T-helper 1 cell treated with Interleukin-12 subunit alpha and Interleukin-12 subunit beta and Interleukin-4 antibody, amounts not matched to agents 30 μg/mL and 1 μg/mL, for 36 hours (primary cell): ENCODE measurements around the gene FARP1.

ENCODE experiments used
- H3K27ac Mint-ChIP-seq: one replicate; pipeline ENCODE4 v1.8.0; 2021; ENCODE audit warnings: mild to moderate bottlenecking, mixed read lengths
- H3K27me3 Mint-ChIP-seq: one replicate; pipeline ENCODE4 v1.8.0; 2021; ENCODE audit warnings: low read depth, mixed read lengths
- H3K36me3 Mint-ChIP-seq: one replicate; pipeline ENCODE4 v1.8.0; 2021; ENCODE audit warnings: low read depth, mixed read lengths
- H3K4me1 Mint-ChIP-seq: one replicate; pipeline ENCODE4 v1.8.0; 2021; ENCODE audit warnings: low read depth, mixed read lengths
- H3K4me3 Mint-ChIP-seq: one replicate; pipeline ENCODE4 v1.8.0; 2021; ENCODE audit warnings: mild to moderate bottlenecking, moderate library complexity, mixed read lengths
- H3K9me3 Mint-ChIP-seq: one replicate; pipeline ENCODE4 v1.8.0; 2021; ENCODE audit warnings: mixed read lengths

Gene FARP1

DNA sequence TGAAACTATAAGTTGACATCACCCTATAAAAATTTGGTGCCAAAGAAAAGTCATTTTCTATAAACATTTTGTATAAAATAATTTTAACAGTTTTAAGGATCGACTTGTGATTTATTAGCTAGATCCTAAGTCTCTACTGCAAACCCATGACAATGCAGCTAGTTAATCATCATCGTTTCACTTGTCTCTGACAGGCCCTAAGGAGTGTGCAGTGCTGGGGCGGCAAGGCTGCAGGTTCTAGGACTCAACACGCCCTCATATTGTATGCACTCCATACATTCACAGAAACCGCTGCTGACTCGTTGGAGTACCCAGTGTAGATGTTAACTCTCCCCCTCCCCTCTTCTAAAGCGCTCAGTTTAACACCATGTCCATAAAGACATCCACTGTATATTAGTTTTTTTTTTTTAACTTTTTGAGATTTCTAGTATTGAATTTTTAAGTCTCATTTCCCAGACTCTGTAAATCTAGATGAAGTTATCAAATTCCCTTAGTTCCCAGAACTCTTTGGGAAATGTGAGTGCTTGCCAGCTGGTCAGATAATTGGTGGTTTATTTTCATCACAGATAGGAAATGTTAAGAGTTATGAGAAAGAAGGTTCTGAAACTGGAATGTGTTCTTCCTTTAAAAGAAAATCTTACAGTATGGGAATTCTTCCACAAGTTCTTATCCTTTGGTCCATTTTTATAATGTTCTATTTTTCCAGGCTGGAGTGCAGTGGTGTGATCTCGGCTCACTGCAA is 197.0 kb downstream of the FARP1 start:
- Mint-ChIP-seq H3K27me3 (no peaks in the 10 kb centered on the region), H3K4me3 (no peak overlapping the region), H3K9me3 (no peaks in the 10 kb centered on the region), H3K4me1 (no peaks in the 10 kb centered on the region), H3K36me3 (no peaks in the 10 kb centered on the region), H3K27ac (no peak overlapping the region)

DNA sequence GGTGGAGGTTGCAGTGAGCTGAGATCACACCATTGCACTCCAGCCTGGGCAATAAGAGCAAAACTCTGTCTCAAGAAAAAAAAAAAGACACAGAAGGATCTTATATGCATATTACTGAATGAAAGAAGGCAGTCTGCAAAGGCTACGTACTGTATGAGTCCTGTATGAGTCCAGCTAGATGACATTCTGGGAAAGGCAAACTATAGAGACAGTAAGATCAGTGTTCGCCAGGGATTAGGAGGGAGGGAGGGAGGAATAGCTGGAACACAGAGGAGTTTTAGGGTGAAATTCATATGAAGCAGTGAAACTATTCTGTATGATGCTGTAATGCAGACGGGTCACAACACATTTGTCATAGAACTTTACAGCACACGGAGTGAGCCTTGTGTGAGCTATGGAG is 200.1 kb downstream of the FARP1 start:
- no peaks in the 10 kb centered on the region for H3K36me3 Mint-ChIP-seq
- H3K4me3 Mint-ChIP-seq = no peak overlapping the region
- H3K27ac Mint-ChIP-seq = no peak overlapping the region
- no peaks in the 10 kb centered on the region for H3K9me3 Mint-ChIP-seq
- no peaks in the 10 kb centered on the region for H3K4me1 Mint-ChIP-seq
- H3K27me3 Mint-ChIP-seq = no peaks in the 10 kb centered on the region

DNA sequence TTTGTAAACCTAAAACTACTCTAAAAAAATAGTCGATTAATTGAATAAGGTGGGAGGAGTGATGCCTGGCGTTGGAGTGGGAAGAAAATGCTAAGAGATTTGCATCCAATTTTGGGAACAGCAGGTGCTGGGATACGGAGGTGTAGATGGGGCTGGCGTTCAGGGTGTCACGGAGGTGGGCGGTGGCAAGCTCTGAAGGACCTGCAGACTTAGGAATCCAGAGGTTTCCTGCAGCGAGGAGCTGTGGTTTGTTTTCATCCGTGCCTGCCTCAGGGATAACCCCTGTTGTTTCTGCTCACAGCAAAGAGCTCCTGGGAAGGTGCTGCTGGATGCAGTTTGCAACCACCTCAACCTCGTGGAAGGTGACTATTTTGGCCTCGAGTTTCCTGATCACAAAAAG is 200.6 kb downstream of the FARP1 start:
- no peak overlapping the region for H3K4me3 Mint-ChIP-seq

DNA sequence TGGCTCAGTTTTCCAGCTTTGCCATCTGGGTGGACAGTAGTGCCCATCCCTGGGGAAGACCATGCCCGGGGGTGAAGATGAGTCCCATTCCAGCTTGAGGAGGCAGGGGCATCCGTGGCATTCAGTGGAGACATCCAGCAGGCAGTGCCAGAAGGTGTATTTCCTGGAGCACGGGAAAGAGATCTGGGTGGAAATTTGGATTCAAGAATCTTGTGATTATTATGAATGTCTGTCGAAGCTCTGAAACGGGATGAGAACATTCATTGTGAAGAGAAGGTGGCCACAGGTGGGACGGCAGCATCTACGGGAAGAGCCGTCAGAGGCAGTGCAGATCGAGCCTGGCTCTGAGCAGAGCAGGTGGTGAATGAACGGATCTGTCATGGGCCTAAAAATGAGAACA is 201.5 kb downstream of the FARP1 start:
- H3K36me3 Mint-ChIP-seq = no peaks in the 10 kb centered on the region
- no peak overlapping the region for H3K27ac Mint-ChIP-seq
- H3K27me3 Mint-ChIP-seq = no peaks in the 10 kb centered on the region
- no peaks in the 10 kb centered on the region for H3K4me1 Mint-ChIP-seq
- no peak overlapping the region for H3K4me3 Mint-ChIP-seq
- H3K9me3 Mint-ChIP-seq = no peaks in the 10 kb centered on the region

More for the DNA sequence above, 200.6 kb downstream of the FARP1 start:
- Mint-ChIP-seq H3K36me3 (no peaks in the 10 kb centered on the region), H3K27ac (no peak overlapping the region), H3K4me1 (no peaks in the 10 kb centered on the region), H3K9me3 (no peaks in the 10 kb centered on the region), H3K27me3 (no peaks in the 10 kb centered on the region)

DNA sequence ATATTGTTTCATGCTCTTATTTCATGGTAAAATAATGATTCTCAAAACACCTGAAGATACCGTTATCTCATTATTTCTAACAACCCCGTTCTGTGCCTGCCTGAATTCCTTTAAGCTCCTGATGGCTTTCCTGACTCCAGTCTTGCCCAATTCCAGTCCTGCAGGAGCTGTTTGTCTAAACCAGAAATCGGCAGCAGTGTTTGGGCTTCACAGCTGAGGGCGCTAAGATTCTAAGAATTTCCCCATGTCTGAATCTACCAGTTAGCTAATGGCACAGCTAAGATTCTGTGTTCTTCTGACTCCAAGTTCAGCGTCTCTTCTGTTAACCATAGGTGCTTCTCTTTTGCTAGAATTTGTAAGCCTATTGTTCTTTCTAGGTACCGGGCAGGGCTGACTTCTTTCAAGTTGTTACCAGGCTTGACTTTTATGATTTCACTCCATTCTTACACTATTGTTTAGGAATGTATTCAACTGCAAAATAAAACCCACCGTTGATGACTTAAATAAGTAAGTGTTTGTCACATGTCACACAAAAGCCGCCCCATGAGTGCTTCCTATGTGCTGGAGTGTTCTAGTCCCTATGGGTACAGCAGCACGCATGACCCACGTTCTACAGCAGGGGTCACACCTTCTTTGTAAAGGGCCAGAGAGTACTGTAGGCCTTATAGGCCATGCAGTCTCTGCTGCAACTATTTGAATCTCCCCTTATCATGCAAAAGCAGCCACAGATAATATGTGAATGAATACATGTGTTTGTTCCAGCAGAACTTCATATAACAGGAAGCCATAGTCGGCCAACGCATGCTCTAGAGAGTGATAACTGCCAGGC is 202.4 kb downstream of the FARP1 start:
- Mint-ChIP-seq H3K36me3 (no peaks in the 10 kb centered on the region), H3K27me3 (no peaks in the 10 kb centered on the region), H3K4me3 (no peak overlapping the region), H3K27ac (no peak overlapping the region), H3K4me1 (no peaks in the 10 kb centered on the region), H3K9me3 (no peaks in the 10 kb centered on the region)

DNA sequence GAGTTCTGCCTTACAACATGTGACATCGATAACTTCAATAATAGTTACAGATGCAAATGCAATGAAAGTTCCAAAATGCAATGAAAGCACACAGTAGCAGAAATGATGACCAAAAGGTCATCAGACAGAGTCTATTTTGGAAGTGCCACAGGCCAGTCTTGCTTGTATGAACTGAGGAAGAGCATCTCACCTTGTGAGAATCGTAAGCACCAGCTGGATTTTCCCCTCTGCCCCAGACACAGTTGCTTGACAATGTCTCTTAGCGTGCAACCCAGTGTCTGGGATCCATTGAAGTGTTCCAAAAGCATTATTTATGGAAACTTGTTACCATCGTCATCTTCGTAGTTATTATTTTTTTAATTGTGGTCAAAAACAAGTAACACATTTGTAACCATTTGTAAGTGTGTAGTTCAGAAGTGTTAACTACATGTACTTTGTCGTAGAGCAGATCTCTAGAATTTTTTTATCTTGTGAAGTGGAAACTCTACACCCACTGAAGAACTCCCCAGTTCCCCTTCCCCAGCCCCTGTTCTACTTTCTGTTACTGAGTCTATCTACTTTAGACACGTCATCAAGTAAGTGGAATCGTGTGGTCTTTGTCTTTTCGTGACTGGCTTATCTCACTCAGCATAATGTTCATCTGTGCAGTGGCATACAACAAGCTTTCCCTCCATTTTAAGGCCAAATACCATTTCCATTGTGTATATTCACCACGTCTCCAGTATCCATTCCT is 204.2 kb downstream of the FARP1 start:
- no peaks in the 10 kb centered on the region for H3K36me3 Mint-ChIP-seq
- no peak overlapping the region for H3K27ac Mint-ChIP-seq
- no peaks in the 10 kb centered on the region for H3K9me3 Mint-ChIP-seq
- H3K27me3 Mint-ChIP-seq = no peaks in the 10 kb centered on the region
- no peaks in the 10 kb centered on the region for H3K4me1 Mint-ChIP-seq
- no peak overlapping the region for H3K4me3 Mint-ChIP-seq

DNA sequence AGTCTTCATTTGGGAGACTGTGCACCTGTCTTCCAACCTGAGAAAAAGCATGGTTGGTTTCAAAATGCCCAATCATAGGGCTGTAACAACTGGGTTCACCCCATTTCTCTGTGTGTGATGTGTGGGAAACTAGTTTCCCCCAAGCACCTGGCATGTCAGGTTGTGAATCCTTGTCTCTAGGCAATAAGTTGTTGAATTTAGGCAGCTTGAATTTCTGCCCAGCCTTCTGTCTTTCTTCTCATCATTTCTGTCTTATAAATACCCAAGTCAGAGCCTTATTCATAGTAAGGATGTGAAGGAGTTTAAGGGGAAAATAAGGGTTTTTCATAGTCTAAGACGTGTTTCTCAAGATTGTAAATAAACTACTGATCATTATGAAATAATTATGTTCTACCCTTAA is 204.9 kb downstream of the FARP1 start:
- no peaks in the 10 kb centered on the region for H3K4me1 Mint-ChIP-seq
- H3K27me3 Mint-ChIP-seq = no peaks in the 10 kb centered on the region
- H3K27ac Mint-ChIP-seq = no peak overlapping the region
- H3K36me3 Mint-ChIP-seq = no peaks in the 10 kb centered on the region
- H3K9me3 Mint-ChIP-seq = no peaks in the 10 kb centered on the region
- H3K4me3 Mint-ChIP-seq = no peak overlapping the region

DNA sequence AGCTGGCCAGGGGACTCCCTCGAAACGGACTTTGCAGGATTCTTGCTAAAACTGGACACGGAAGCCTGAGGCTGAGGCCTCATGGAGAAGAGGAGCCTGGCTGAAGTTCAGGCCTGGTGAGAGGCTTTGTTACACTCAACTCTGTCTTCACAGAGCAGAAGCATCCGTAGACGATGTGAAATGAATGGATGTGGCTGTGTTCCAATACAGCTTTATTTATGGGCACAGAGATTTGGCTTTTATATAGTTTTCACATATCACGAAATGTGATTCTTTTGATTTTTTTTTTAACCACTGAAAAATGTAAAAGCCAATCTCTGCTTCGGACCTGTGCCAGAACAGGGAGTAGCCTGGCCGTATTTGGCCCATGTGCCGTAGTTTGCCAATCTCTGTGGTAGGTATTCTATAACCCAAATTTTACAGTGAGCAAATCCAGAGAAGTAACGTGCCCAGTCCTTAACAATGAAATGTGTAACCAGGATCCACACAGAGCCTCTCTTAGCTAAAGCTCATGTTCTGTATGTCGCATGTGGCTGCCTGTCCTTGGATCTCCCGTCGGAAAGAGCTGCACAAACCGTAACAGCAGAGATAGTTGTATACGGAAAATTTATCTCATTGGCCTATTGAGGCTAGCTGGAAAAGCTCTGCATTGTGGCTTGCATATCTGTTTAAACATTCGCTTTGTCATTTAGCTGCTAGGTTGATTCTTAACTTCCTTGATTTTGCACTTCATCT is 205.7 kb downstream of the FARP1 start:
- Mint-ChIP-seq H3K9me3 (no peaks in the 10 kb centered on the region), H3K36me3 (no peaks in the 10 kb centered on the region), H3K4me3 (no peak overlapping the region), H3K4me1 (no peaks in the 10 kb centered on the region), H3K27ac (no peak overlapping the region), H3K27me3 (no peaks in the 10 kb centered on the region)

DNA sequence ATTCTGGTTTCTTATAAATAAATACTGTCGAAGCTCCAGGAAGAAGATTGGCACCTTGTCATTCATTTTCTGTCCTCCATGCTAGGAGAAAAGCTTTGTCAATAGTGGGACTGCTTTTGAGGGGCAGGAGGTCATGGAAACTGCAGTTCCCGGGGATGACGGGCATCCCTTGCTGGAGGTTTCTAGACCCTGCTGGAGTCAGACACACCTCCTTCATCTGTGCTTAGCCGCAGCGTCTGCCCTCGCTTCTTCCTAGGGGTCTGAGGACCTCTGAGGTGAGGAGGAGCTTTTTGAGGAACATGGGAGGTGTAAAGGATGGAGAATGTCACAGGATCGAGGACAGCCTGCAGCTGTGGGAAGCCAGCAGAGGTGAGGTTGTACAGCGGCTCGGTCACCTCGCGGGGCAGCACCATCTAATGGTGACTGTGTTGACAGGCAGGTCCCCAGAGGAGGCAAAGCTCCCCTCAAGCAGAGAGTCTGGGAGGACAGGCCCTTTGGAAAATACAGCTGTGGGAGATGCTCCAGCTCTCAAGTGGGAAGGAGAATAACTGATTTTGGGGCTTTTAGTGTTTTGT is 206.9 kb downstream of the FARP1 start:
- H3K27ac Mint-ChIP-seq = no peak overlapping the region

DNA sequence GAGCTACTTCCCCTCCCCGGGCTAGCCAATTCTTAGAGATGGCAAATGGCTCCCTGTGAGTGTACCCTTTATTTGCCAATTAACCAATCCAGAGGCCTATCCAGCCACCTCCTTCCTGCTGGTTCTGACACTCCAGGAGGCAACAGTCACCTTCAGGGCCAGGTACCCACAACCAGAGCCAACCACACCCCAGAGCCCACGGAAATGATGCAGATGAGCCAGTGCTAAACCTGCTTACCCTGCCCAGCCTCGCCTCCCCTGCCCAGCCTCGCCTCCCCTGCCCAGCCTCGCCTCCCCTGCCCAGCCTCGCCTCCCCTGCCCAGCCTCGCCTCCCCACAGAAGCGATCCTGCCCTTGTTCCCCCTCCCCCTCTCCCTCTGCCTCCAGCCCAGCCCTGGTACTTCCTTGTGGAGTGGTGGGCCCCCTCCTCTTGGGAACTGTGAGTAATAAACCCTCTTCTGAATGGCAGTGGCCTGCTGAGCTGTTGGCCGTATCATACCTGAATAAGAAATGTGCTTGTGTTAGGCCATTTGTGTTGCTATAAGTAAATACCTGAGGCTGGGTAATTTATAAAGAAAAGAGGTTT is 207.9 kb downstream of the FARP1 start:
- no peak overlapping the region for H3K4me3 Mint-ChIP-seq
- H3K27me3 Mint-ChIP-seq = no peaks in the 10 kb centered on the region
- no peaks in the 10 kb centered on the region for H3K36me3 Mint-ChIP-seq
- H3K9me3 Mint-ChIP-seq = no peaks in the 10 kb centered on the region
- no peak overlapping the region for H3K27ac Mint-ChIP-seq
- H3K4me1 Mint-ChIP-seq = no peaks in the 10 kb centered on the region

More for the DNA sequence above, 206.9 kb downstream of the FARP1 start:
- no peaks in the 10 kb centered on the region for H3K27me3 Mint-ChIP-seq
- H3K4me1 Mint-ChIP-seq = no peaks in the 10 kb centered on the region
- H3K4me3 Mint-ChIP-seq = no peak overlapping the region
- no peaks in the 10 kb centered on the region for H3K9me3 Mint-ChIP-seq
- no peaks in the 10 kb centered on the region for H3K36me3 Mint-ChIP-seq

DNA sequence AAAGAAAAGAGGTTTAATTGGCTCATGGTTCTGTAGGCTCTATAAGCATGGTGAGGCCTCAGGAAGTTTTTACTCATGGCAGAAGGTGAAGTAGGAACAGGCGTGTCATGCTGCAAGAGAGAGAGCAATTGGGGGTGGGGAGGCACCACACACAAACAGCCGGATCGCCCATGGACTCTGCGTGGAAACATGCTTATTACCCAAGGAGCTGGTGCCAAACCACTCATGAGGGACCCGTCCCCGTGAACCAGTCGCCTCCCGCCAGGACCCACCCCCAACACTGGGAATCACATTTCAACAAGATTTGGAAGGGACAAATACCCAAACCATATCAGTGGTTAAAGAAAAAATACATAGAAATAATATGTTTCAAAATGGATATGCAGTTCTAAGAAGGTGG is 208.7 kb downstream of the FARP1 start:
- no peaks in the 10 kb centered on the region for H3K27me3 Mint-ChIP-seq
- H3K9me3 Mint-ChIP-seq = no peaks in the 10 kb centered on the region
- H3K27ac Mint-ChIP-seq = no peak overlapping the region
- H3K4me1 Mint-ChIP-seq = no peaks in the 10 kb centered on the region
- no peak overlapping the region for H3K4me3 Mint-ChIP-seq
- no peaks in the 10 kb centered on the region for H3K36me3 Mint-ChIP-seq

DNA sequence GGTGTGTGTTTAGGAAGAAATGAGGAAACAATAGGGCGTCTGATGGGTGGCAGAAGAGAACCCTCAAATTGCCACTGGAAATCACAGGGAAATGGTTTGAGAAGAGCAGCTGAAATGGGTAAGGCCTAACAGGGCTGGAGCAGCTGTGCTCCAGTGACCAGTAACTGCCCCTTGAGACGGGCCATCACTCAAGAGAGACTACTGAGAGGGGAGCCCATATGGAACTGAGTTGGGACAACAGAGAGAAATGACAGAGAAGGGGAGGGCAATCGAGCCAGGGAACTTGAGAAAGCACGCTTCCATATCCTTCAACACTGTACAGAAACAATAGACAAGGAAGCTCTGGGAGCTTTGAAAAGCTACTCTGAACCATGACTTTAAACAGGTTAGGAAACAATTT is 209.3 kb downstream of the FARP1 start:
- Mint-ChIP-seq H3K4me1 (no peaks in the 10 kb centered on the region), H3K9me3 (no peaks in the 10 kb centered on the region), H3K27me3 (no peaks in the 10 kb centered on the region), H3K27ac (no peak overlapping the region), H3K4me3 (no peak overlapping the region), H3K36me3 (no peaks in the 10 kb centered on the region)

DNA sequence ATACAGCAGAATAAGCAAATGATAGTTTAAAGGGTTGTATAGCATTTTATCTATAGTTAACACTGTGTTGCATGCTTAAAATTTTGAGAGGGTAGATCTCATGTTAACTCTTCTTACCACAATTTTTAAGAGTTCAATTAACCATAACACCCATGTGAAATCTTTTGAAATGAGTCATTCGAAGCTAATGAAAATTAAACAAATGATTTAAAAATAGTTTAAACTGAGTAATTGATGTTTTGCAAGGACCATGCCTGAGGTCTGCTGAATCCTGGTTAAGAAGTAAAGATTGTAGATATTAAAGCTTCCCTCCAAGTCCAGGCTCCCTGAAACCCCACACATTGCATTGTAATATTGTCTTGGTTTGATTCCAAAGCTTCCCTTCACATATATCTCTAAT is 210.9 kb downstream of the FARP1 start:
- Mint-ChIP-seq H3K9me3 (no peaks in the 10 kb centered on the region), H3K27me3 (peaks cover 4% of the 10 kb centered on the region), H3K4me3 (no peak overlapping the region), H3K36me3 (no peaks in the 10 kb centered on the region), H3K27ac (no peak overlapping the region), H3K4me1 (no peaks in the 10 kb centered on the region)

DNA sequence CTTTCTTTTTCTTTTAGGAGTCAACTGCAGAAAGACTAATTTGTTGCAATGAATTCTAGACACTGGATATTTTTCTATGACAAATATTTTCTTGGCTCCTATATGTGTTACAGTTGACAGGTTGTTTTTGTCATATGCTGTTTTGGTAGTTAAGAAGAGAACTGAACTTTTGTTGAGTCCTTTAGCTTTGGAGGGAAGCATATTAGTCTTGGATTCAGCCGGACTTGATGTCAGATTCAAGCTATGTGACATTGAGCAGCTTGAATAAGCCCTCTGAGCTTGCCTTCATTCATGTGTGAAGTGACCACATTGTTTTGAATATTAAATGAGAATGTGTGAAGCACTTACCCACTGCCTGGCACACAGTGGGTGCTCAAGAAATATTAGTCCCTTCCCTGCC is 216.0 kb downstream of the FARP1 start:
- Mint-ChIP-seq H3K27ac (no peak overlapping the region), H3K27me3 (peaks cover 8% of the 10 kb centered on the region)

More for the DNA sequence above, 216.0 kb downstream of the FARP1 start:
- Mint-ChIP-seq H3K4me1 (no peaks in the 10 kb centered on the region), H3K9me3 (no peaks in the 10 kb centered on the region), H3K36me3 (no peaks in the 10 kb centered on the region), H3K4me3 (no peak overlapping the region)
